ENCODE results near the gene SLC22A7. TPM values are rescaled to one million over a fixed set of nuclear protein-coding genes. Genes with fewer than 3 reads are reported as not detected.

The SLC22A7 gene
- total and polyA plus RNA-seq, 2 of the 8 experiments (the other 6 are each of a cell fraction or from before 2014, with no cell fraction given) = not detected

DNA sequence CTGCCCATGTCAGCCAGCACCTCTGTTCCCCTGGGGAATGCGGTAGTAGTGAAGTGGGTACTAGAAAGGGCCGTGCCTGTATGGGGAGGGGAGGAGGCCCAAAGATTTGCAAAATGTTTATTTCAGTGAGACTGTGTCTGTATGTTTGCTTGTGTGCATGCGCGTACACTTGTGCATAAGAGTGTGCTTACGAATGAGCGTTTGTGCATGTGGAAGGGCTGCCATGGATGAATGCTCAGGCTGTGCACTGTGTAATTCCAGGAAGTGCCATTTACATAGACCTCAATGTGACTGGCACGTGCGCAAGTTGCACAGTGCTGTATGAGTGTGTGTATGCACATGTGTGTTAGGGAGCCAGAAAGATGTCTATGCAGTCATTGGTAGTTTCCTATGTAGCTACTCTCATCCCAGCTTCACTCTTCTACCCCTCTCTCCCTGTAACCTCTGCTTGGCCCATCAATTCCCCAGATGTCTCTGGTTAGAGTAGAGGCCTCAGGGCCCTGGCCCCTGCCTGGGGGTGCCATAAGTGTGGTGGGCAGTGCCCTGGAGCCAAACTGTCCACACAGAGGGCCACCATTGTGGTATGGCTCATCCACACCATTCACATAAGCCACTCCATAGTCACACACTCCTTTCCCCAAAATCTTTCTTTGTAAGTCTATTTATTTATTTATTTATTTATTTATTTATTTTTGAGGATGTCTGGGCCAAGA lies 26.8 kb upstream of the SLC22A7 start:
- POLR2A ChIA-PET (ENCODE audit: partially characterized antibody) = interaction anchor here (1.2 to 1.5 kb wide), 2 partner anchors 11 to 25 kb away, joined by 3 to 5 read pairs; no protein-coding TSS in a partner anchor
- Histone ChIP-seq H3K27me3 (replicated peaks in 1 of 4; ENCODE audit: control insufficient read depth in 3 of 4, extremely low read depth in 1 of 4, insufficient read depth in 3 of 4, low read length in 3 of 4) (peaks cover 12 to 66% (median 54%) of the 10 kb centered on the region in 4 experiments), H3K9ac (replicated peaks in 1 of 4; ENCODE audit: extremely low read depth in 1 of 4, low read depth in 3 of 4, low read length in 3 of 4) (no peak overlapping the region)

More for the DNA sequence above, 26.8 kb upstream of the SLC22A7 start:
- no peak overlapping the region for H3K4ac ChIP-seq (replicated peaks; ENCODE audit: insufficient read length, low read depth, low read length)
- no peaks in the 10 kb centered on the region for H4K20me1 ChIP-seq (replicated peaks in 1 of 2; ENCODE audit: control insufficient read depth in 1 of 2, insufficient read depth in 2 of 2, low read length in 2 of 2)
- H3K36me3 ChIP-seq (ENCODE audit: control insufficient read depth in 2 of 4, insufficient read depth in 4 of 4, low read length in 3 of 4) = no peaks in the 10 kb centered on the region
- CTCF ChIA-PET (ENCODE audit: partially characterized antibody) = interaction anchor here (0.6 to 2.2 kb wide), 8 partner anchors 9 to 235 kb away, joined by 3 to 9 read pairs (median 3); partner anchors contain the start of gene CRIP3
- no peak overlapping the region for H3K18ac ChIP-seq (ENCODE audit: extremely low read depth, low read length)
- no peak overlapping the region for H4K91ac ChIP-seq (replicated peaks; ENCODE audit: insufficient read length, low read length)
- H2BK15ac ChIP-seq (ENCODE audit: low read length) = no peak overlapping the region
- H3K9me3 ChIP-seq (ENCODE audit: insufficient read depth in 2 of 2, low read depth in 1 of 2, low read length in 1 of 2) = no peaks in the 10 kb centered on the region
- TF ChIP-seq KDM5A (IDR thresholded peaks at IDR 0.05; ENCODE audit: low read length) (no peak), GTF2F1 (IDR thresholded peaks at IDR 0.05; ENCODE audit: borderline replicate concordance, low read depth, low read length) (no peak), PHF8 (conservative IDR thresholded peaks at IDR 0.05; ENCODE audit: low read depth, low read length) (no peak), SIN3A (conservative IDR thresholded peaks at IDR 0.05 in 1 of 2, IDR thresholded peaks at IDR 0.05 in 1 of 2; ENCODE audit: low read depth in 1 of 2, low read length in 2 of 2) (no peak), POLR2AphosphoS5 (IDR thresholded peaks at IDR 0.05; ENCODE audit: low read depth, low read length) (no peak), TAF7 (optimal IDR thresholded peaks at IDR 0.05; ENCODE audit: borderline replicate concordance, low read depth, low read length) (no peak), SP4 (IDR thresholded peaks at IDR 0.05; ENCODE audit: low read length) (no peak), MAFK (IDR thresholded peaks at IDR 0.05; ENCODE audit: low read depth, low read length) (no peak), RNF2 (IDR thresholded peaks at IDR 0.05; ENCODE audit: borderline replicate concordance, low read depth, low read length, missing control alignments, poor library complexity, severe bottlenecking) (no peak), SIX5 (IDR thresholded peaks at IDR 0.05; ENCODE audit: low read depth, low read length) (no peak)
- TF ChIP-seq, protein P1, sequence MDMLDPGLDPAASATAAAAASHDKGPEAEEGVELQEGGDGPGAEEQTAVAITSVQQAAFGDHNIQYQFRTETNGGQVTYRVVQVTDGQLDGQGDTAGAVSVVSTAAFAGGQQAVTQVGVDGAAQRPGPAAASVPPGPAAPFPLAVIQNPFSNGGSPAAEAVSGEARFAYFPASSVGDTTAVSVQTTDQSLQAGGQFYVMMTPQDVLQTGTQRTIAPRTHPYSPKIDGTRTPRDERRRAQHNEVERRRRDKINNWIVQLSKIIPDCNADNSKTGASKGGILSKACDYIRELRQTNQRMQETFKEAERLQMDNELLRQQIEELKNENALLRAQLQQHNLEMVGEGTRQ (IDR thresholded peaks at IDR 0.05; ENCODE audit: low read length) = no peak
- no peak overlapping the region for H3K4me2 ChIP-seq (ENCODE audit: insufficient read depth in 1 of 2, low read depth in 2 of 2, low read length in 2 of 2)
- no peak overlapping the region for H3K27ac ChIP-seq (ENCODE audit: low read depth, low read length)
- no peak overlapping the region for H2BK5ac ChIP-seq (ENCODE audit: low read depth, low read length)
- no peak overlapping the region for H3K23ac ChIP-seq (ENCODE audit: insufficient read length)
- no peak for DNase-seq (ENCODE audit: low read depth in 1 of 2, low spot score in 2 of 2)
- peak overlapping the region; percentile 26; the same call in 1 of the 2 replicates for H2BK20ac ChIP-seq (ENCODE audit: low read length)
- peak overlapping the region; percentile 75; the same call in 1 of the 2 replicates for H2BK12ac ChIP-seq (ENCODE audit: low read depth, low read length)
- peaks cover 15% of the 10 kb centered on the region for H3K23me2 ChIP-seq (ENCODE audit: low read depth, low read length)
- H3K56ac ChIP-seq (replicated peaks; ENCODE audit: insufficient read length, low read depth, low read length) = no peak overlapping the region
- no peak overlapping the region for H2AK5ac ChIP-seq (ENCODE audit: low read depth, low read length)
- H3K4me1 ChIP-seq (replicated peaks in 1 of 4; ENCODE audit: control insufficient read depth in 3 of 4, insufficient read depth in 4 of 4, low read length in 3 of 4) = peaks cover 3 to 37% (median 24%) of the 10 kb centered on the region in 4 experiments
- FAIRE-seq = no peak
- no peaks in the 10 kb centered on the region for H3K79me1 ChIP-seq (ENCODE audit: low read depth, low read length)
- 79% methylated on average over 8 of the region's 8 CpGs; no CpG with 5 or more reads in 1 of the 2 experiments for WGBS, 2 experiments (ENCODE audit: extremely low coverage in 1 of 2, insufficient coverage in 1 of 2, insufficient read length in 1 of 2, insufficient replicate concordance in 2 of 2, low coverage in 1 of 2, low lambda C conversion rate in 2 of 2, missing lambda C conversion rate in 1 of 2)
- H2AFZ ChIP-seq (ENCODE audit: low read length) = no peak overlapping the region
- no peak overlapping the region for H3K14ac ChIP-seq (ENCODE audit: insufficient read length)
- no peaks in the 10 kb centered on the region for H3K79me2 ChIP-seq (ENCODE audit: control insufficient read depth in 1 of 2, insufficient read depth in 2 of 2, low read length in 2 of 2)
- H4K5ac ChIP-seq (ENCODE audit: insufficient read length, low read depth, low read length) = no peak overlapping the region
- no peak overlapping the region for H3K4me3 ChIP-seq (ENCODE audit: extremely low read depth in 1 of 4, insufficient read depth in 2 of 4, low read depth in 3 of 4, low read length in 4 of 4)
- H2BK120ac ChIP-seq (replicated peaks; ENCODE audit: low read depth, low read length) = no peak overlapping the region
- no peak overlapping the region for H4K8ac ChIP-seq (ENCODE audit: extremely low read depth, insufficient read depth, low read length)
